ENCODE data around the gene CACUL1. TPM values are rescaled to one million over a fixed set of nuclear protein-coding genes. Genes with fewer than 3 reads are reported as not detected.
"Not testable (repeated sequence)": the region's sequence is repeated elsewhere in the genome, so short reads cannot be mapped to it uniquely, and the experiment has no call there.

Gene CACUL1
- polyA plus RNA-seq, 1 experiment: 7.3 TPM

GRCh38 chr10:118799777-118800176 is 45.0 kb upstream of the CACUL1 start:
- ChIA-PET CTCF (interaction anchor here (0.7 kb wide), 1 partner anchor 231 kb away, joined by 4 read pairs; no protein-coding TSS in a partner anchor), POLR2A (no interaction called here)
- H3K4me3 ChIP-seq (ENCODE audit: low read depth, low read length): no peak overlapping the region
- no peaks in the 10 kb centered on the region for H3K27me3 ChIP-seq (ENCODE audit: control insufficient read depth, insufficient read depth, low read length)
- DNase-seq (ENCODE audit: low read depth): no peak
- no peak for TF ChIP-seq CTCF (IDR thresholded peaks at IDR 0.05; ENCODE audit: insufficient read depth, low read depth, low read length)
- no peaks in the 10 kb centered on the region for H3K36me3 ChIP-seq (ENCODE audit: control insufficient read depth, insufficient read depth, low read length)

- Histone ChIP-seq H3K27me3 (ENCODE audit: control insufficient read depth, insufficient read depth, low read length) (no peaks in the 10 kb centered on the region), H3K36me3 (ENCODE audit: control insufficient read depth, insufficient read depth, low read length) (no peaks in the 10 kb centered on the region), H3K4me3 (ENCODE audit: low read depth, low read length) (no peak overlapping the region)
- no peak for DNase-seq (ENCODE audit: low read depth)
- TF ChIP-seq CTCF (IDR thresholded peaks at IDR 0.05; ENCODE audit: insufficient read depth, low read depth, low read length): no peak
- ChIA-PET POLR2A (no interaction called here), CTCF (interaction anchor here (1.5 to 1.7 kb wide), 2 partner anchors 14 to 230 kb away, joined by 3 to 8 read pairs; no protein-coding TSS in a partner anchor)
Measured at GRCh38 chr10:118798231-118798662, 43.5 kb upstream of the CACUL1 start.

GRCh38 chr10:118794971-118795370 is 40.2 kb upstream of the CACUL1 start:
- H3K27me3 ChIP-seq (ENCODE audit: control insufficient read depth, insufficient read depth, low read length); CTCF ChIA-PET; H3K36me3 ChIP-seq (ENCODE audit: control insufficient read depth, insufficient read depth, low read length); H3K4me3 ChIP-seq (ENCODE audit: low read depth, low read length); DNase-seq (ENCODE audit: low read depth); POLR2A ChIA-PET: not testable (repeated sequence)

GRCh38 chr10:118793545-118793944 is 38.8 kb upstream of the CACUL1 start:
- no peak overlapping the region for H3K4me3 ChIP-seq (ENCODE audit: low read depth, low read length)
- ChIA-PET POLR2A (no interaction called here), CTCF (no interaction called here)
- DNase-seq (ENCODE audit: low read depth): no peak
- no peak for TF ChIP-seq CTCF (IDR thresholded peaks at IDR 0.05; ENCODE audit: insufficient read depth, low read depth, low read length)
- no peaks in the 10 kb centered on the region for H3K36me3 ChIP-seq (ENCODE audit: control insufficient read depth, insufficient read depth, low read length)
- H3K27me3 ChIP-seq (ENCODE audit: control insufficient read depth, insufficient read depth, low read length): no peaks in the 10 kb centered on the region

- Histone ChIP-seq H3K4me3 (ENCODE audit: low read depth, low read length) (no peak overlapping the region), H3K36me3 (ENCODE audit: control insufficient read depth, insufficient read depth, low read length) (no peaks in the 10 kb centered on the region), H3K27me3 (ENCODE audit: control insufficient read depth, insufficient read depth, low read length) (no peaks in the 10 kb centered on the region)
- no peak for DNase-seq (ENCODE audit: low read depth)
- TF ChIP-seq CTCF (IDR thresholded peaks at IDR 0.05; ENCODE audit: insufficient read depth, low read depth, low read length): no peak
- POLR2A ChIA-PET: no interaction called here
- CTCF ChIA-PET: no interaction called here
Measured at GRCh38 chr10:118792526-118792925, 37.8 kb upstream of the CACUL1 start.

- POLR2A ChIA-PET: no interaction called here
- H3K27me3 ChIP-seq (ENCODE audit: control insufficient read depth, insufficient read depth, low read length): no peaks in the 10 kb centered on the region
- no peak overlapping the region for H3K4me3 ChIP-seq (ENCODE audit: low read depth, low read length)
- DNase-seq (ENCODE audit: low read depth): no peak
- CTCF ChIA-PET: no interaction called here
- no peak for TF ChIP-seq CTCF (IDR thresholded peaks at IDR 0.05; ENCODE audit: insufficient read depth, low read depth, low read length)
- H3K36me3 ChIP-seq (ENCODE audit: control insufficient read depth, insufficient read depth, low read length): no peaks in the 10 kb centered on the region
Measured at GRCh38 chr10:118790058-118790457, 35.3 kb upstream of the CACUL1 start.
